ENCODE results near the gene ARHGAP20.
"Not testable (repeated sequence)": the region's sequence is repeated elsewhere in the genome, so short reads cannot be mapped to it uniquely, and the experiment has no call there.

The ARHGAP20 gene

DNA sequence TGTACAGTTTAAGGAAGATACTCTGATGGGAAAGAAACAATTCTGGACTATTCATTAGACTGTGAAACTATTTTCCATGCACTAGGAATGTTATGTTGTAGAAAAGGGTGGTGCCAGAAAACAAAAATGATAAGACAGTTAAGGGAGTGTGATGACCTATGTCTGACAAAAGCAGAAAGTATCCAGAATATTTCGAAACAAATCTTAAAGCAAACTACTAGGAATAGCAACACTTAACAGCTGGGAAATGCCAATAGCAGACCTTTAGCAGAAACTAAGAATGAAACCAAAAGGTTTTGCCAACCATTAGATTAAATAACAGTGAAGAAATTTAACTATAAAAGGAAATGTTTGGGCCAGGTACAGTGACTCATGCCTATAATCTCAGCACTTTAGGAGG, 3.3 kb upstream of the ARHGAP20 start:
- DNase-seq (ENCODE audit: low spot score), result no peak

DNA sequence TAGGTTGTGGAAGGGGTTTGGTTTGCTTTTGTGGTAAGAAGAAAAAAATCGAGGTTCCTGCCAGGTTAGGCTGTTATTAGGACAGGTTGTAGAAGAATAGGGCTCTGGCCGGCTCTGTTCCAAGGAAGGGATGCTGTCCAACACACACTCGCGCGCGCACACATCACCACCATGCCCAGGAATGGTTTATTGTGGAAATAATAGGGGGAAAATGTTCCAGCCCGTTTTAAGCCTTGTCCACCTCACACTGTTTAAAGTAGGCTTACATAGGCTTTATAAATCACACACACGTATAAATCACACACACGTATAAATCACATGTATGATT, 1.2 kb upstream of the ARHGAP20 start:
- DNase-seq (ENCODE audit: low spot score), result no peak

DNA sequence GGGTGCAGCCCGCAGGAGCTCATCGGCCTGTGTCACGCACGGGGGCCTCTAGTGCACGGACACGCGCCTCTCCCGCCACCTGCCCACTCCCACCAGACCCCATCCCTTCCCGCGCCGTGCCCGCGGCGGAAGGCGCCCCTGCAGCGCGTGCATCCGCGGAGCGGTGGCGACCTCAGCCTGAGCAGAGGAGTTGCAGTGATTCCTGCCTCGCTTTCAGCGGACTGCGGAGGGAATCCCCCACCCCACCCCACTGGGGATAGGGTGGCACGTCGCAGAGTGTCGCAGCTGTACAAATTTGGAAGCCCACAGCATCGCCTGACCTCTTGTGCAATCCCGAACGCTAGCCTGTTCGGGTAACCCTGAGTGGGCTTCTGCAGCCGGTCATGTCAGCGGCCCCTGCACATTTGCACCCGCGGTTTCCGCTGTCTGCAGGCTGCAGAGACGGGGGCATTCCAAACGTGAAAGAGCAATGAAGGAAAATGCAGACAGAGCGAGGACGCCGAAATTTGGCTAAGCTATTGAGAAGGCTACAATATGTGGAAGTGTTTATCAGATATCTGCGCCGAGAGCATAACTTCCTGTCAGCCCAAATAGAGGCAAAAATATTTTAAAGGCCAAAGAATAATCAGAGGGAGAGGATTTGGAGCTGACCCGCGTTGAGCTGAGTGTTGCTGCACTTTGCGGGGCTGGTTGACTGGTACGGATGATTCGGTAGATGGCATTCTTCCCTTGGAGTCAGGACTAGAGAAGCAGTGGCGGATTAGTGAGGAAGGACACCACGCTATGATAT, 617 bp upstream of the ARHGAP20 start:
- peak; percentile 88 for DNase-seq (ENCODE audit: low spot score)

DNA sequence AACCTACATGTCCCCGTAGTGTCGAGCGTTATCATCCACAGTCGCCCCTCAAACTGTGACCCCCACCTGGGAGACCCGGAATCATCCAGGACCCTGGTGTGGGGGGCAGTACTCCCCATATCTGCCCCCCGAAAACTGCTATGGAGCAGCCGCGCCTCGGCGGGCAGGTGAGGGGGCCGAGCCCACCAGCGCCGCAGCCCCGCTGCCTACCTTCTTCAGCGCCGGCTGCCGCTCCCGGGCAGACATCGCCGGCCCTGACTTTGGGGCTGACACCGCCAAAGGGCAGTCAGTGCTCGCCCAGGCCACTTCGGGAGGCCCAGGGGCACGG, 825 bp downstream of the ARHGAP20 start:
- no peak for DNase-seq (ENCODE audit: low spot score)

DNA sequence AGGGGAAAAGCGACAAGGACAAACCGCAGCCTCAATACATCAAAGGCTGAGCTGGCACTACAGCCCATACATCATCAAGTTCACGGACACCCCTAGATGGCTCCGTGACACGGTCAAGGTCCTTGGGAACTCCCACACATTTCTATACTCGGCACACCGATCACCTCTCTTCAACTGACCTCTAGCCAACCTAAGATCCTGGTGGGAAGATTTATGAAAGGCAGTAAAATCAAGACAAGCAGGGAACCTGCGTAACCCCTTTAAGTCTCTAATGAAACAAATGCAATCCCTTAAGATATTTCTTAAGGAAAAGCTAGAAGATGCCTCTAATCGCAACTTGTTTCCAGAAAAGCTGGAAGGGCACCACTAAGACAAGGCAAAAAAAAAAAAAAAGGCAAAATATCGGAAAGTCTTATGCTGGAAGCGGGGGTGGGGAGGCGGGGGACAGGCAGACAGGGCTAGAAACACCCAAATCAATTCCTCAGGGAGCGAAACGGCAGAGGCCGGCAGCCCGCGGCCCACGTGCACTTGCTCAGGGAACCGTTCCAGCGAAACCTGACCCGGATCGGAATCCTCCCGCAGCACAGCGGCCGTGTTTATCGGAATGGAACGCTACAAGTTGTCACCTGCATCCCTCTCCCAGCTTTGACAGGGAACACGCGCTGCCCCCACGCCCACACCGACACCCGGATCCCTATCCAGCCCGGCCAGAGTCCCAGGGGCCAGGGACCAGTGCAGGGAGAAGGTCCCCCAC, 1.4 kb downstream of the ARHGAP20 start:
- peak; percentile 33 for DNase-seq (ENCODE audit: low spot score)

DNA sequence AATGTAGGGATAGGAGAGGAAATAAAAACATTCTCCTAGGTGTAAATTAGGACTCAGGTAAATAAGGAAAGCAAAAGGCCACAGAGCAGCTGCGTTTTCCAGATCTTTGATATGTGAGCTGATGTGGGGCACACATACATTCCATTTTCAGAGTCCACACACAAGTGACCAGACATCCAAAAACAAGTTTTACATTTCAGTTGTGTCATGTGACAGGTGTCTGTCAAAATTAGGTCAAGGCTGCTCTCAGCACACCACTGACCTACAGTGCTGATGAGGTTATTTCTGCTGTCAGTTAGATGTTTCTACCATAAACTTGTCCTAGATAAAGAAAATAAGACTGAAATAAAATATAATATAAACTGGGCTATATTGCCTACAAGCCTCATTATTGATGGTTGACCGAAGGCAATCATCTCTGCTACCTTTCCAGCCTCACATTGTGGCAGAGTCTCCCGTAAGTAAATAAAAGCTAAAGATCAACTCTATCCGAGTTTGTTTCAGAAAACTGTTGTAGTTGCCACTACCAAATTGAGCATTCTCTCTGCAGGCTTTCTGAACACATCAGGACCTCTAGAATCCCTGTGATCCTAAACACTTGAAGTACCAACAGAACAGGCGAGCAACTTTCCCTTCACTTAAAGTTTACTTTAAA, 7.9 kb downstream of the ARHGAP20 start:
- no peak for DNase-seq (ENCODE audit: low spot score)

DNA sequence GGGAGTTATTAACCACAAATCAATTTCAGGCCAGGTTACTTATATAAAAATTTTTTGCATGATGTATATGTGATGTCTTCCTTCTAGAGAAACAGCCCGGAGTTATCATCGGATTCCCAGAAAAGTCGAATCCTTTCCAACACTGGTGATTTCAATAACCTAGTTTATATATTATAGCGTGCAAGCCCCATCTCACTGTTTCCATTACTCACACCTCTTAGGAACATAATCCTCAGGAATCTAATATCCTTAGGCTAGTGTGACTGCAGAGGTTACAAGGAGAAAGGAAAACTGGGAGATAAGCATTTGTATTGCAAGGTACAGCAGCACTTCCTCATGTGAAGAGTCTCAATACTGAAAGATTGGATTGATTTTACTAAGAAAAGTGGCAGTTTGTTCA, 20.3 kb downstream of the ARHGAP20 start:
- DNase-seq (ENCODE audit: low spot score), result no peak

DNA sequence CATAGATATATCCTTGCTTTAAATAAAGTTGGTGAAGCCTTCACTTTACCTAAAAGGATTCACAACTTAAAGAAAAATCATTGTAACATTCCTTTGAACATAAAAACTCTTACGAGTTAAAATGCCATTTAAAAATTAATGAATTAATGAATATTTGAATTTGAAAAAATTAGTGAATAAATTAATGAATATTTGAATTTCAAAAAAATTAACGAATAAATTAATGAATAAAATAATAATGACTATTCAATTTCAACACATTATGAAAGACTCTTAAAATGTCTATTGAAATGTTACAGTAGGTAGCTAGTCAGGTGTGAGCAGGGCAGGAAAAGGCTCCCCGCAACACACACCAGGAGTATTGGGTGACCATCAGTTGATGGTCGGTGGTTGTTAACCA, 22.9 kb downstream of the ARHGAP20 start:
- no peak for DNase-seq (ENCODE audit: low spot score)

DNA sequence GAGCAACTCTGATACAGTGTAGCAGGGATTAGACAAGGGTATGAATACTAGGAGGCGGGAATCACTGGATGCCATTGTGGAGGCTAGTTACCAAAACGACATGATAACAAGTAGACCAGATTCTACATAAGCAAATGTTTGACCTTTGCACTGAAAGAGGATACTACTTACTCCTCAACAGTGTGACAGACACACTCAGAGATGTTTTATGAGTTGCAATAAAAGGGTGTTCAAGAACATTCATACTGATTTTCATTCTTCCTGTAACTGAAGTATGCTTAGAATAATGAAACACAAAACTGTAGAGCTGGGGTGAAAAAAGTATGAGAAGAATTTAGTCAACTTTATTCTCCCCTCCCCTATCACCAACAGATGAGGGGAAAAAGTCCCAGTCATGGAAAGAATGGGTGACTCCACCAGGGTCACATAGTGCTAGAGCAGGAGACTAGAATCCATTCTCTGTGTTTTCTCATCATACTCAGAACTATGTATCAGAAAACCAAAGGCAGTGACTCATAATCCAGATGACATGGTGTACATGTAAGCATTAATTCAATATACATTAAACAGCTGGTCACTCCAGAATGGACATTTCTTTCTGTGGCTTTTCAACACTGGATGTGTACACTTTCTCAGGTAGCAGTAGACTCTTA, 32.8 kb downstream of the ARHGAP20 start:
- DNase-seq (ENCODE audit: low spot score), result no peak

DNA sequence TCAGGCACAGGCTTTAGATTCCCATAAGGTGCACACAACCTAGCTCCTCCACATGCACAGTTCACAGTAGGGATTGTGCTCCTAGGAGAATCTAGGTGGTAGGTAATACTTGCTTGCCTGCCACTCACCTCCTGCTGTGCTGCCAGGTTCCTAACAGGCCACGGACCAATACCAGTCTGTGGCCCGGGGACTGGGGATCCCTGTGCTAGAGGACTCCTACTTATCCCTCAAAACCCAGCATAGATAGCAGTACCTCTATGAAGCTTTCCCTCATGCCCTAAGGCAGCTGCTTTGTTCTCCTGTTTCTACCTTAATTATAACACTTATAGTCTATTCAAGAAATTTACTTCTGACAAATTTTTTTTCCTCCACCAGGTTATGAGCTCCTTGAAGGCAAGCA, 36.7 kb downstream of the ARHGAP20 start:
- no peak for DNase-seq (ENCODE audit: low spot score)

DNA sequence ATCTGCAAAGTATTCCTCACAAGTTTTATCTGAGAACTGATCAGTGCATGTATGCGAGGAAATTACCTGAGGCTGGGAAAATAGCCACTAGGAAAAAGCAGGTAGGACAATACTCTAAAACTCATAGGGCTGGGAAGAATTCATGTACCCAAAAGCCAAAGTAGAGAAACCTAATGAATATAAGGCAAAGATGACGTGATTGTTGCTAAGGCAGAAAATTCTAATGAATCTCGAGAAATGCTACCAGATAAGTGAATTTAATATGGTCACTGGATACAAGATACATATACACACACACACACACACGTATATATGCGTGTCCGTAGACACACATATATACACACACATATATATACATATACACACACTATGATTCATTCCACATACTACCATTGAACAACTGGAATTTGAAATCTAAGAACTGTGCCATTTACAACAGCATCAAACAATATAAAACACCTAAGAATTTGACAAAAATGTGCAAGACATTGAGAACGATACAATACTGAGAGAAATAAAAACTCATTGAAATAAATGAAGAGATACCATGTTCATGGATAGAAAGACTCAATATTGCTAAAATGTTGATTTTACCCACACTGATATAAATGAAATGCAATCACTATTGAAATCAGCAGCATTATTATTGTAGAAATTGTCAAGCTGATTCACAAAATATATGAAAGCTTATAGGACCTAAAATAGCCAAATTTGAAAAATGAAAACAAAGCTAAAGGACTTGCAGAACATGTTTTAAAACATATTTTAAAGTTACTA, 46.4 kb downstream of the ARHGAP20 start:
- no peak for DNase-seq (ENCODE audit: low spot score)

DNA sequence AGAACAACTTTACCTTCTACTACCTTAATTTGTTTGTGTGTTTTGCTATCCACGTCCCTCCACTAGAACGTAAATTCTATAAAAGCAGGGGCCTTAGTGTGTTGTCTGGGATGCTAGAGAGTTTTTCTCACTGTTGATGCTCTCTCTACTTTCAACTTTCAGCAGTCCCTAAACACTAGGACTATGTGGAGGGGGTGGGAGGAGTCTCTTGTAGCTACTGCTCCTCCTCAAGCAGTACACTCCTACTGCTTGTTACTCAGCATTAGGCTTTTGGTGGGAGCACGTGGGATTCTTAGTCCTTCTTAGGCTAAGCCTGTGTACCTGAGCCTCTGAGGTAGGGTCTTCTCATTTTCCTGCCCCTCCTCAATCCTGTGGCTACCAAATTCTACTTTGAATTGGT, 56.3 kb downstream of the ARHGAP20 start:
- no peak for DNase-seq (ENCODE audit: low spot score)

DNA sequence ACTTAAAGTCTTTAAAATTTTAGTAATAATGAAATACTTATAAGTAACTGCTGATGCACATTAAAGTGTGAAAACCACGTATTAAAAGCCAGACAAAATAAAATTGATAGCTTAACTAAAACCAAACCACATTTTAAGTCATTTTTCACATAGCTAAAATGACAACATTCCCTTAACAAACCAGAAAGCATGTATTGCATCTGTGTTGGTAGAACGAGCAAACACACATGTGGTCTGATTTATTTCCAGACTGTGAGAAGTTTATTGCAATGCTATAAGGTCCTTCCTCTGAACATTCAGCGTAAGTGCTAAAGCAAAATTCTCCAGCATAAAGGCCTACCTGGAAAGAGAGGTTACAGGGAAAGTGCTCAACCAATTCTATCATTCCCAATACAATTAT, 57.8 kb downstream of the ARHGAP20 start:
- DNase-seq (ENCODE audit: low spot score), result no peak

DNA sequence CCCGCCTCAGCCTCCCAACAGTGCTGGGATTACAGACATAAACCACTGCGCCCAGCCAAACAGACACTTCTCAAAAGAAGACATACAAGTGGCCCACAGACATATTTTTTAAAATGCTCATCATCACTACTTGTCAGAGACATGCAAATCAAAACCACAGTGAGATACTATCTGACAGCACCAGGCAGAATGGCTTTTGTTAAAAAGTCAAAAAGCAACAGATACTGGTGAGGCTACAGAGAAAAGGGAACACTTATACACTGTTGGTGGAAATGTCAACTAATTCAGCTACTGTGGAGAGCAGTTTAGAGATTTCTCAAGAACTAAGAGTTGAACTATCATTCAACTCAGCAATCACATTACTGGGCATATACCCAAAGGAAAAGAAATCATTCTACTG, 67.0 kb downstream of the ARHGAP20 start:
- DNase-seq (ENCODE audit: low spot score), result no peak

DNA sequence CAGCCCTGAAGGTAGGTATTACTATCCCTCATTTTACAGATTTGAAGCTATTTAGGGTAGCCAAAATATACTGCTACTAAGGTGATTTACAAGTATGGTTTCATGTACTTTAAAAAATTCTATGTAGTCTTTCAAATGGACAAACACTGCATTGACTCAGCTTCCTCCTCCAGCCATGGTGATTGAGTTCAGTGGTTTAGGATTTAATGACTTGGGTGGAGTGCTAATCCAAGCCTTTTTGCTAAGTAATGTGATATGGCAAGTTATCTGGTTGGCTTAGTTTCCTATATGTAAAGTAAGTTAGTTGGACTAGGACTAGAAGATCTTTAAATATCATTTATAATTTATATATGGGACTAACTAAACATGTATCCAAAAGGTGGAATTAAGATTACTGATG, 77.9 kb downstream of the ARHGAP20 start:
- no peak for DNase-seq (ENCODE audit: low spot score)

DNA sequence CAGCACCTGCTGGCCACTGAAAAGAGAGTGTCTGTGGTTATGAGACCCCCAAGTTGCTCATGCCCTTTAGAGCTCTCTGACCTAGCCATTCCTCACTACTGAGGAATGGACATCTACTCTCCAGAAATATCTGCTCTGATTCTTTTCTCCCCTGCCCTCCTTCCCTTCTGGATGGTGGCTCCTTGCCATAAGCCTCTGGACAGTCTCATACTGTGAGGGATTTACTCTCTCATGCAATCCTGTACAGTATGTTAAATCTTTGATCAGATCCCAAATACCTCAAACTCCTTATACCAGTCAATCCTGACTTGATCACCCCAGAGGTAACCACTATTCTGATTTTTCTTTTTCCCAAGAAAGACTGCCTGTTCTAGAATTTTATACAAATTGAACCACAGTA, 80.7 kb downstream of the ARHGAP20 start:
- DNase-seq (ENCODE audit: low spot score), result no peak

DNA sequence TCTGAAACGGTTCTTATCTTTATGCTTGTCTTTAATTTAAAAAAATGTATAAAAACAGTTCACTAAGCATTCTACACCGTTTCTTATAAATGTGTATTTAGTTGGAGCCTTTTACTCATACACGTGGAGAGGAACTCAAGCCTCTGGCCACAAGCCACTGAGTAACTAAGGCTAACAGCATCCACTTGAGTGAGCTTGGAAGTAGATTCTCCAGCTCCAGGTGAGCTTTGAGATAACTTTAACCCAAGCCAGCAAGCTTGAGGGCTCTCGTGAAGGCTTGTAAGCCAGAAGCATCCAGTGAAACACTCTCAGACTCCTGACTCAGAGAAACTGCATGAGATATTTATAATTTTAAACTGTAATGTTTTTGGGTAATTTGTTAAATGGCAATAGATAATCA, 82.6 kb downstream of the ARHGAP20 start:
- DNase-seq (ENCODE audit: low spot score), result no peak

DNA sequence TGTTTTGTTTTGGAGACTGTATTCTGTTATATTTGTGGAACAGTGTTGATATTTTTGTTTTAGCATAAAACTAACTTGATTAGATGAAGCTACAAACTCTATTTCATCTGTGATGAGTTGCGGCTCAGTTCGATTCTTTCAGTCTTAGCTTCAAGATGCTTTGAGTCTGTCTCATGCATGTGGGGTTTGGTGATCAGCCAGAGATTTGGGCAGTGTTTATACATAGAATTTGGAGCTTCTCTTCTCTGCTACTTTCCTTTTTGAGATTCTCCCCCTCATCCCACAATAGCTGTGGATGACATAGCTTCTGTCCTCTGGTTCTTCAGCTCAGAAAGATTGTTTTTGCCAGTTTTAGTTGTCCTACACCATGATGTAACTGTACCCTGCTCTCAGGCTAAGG, 90.4 kb downstream of the ARHGAP20 start:
- DNase-seq (ENCODE audit: low spot score), result no peak

DNA sequence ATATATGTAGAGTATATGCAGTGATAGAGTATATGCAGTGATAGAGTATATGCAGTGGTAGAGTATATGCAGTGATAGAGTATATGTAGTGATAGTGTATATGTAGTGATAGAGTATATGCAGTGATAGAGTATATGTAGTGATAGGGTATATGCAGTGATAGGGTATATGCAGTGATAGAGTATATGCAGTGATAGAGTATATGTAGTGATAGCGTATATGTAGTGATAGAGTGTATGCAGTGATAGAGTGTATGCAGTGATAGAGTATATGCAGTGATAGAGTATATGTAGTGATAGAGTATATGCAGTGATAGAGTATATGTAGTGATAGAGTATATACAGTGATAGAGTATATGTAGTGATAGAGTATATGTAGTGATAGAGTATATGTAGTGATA, 92.9 kb downstream of the ARHGAP20 start:
- not testable (repeated sequence) for DNase-seq (ENCODE audit: low spot score)

DNA sequence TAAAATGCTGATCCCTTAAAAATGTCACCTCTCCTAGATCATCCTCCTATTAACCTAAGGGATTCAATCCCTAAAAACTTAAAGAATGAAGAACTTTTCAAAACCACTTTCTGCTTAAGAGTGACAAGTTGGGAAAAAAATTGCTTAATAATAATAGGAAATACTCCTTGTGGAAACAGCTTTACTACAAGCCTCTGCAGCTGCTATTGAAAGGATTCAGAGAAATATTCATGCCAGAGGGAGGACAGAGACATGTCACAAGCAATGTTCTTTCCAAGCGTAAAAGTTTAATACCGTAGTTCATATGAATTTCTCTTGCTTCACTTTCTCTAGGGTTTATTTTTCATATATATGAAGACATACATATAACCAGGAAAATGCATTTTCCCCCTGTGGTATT, 98.2 kb downstream of the ARHGAP20 start:
- DNase-seq (ENCODE audit: low spot score), result no peak

DNA sequence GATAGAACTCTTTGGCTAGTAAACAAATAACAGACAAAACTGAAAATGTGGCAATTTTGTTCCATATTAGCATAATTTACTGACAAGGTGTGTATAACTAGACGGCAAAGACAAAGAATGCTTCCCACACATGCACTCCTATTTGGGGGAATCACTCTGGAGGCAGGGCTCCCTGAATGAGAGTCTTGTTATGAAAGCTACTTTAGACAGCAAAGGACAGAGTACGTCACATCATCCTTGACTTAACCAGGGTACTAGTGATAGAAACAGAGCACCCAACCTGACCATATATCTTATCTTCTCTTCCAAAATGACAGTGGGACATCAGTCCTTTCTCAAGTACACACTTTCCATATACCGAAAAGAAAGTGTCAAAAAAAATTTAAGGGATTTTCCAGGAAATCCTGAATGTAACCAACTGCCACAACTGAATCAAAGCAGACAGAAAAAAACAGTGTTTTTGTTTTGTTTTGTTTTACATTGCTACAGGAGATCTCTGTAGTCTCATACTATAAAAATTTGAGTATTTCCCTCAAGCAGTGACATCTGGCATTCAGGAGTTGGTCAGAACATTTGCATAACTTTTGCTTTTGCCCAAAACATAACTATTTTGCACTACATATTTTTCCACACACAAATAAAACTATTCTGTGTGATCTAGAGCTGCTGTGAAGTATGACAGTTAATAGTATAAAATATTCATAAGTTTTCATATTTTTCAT, 98.9 kb downstream of the ARHGAP20 start:
- DNase-seq (ENCODE audit: low spot score), result no peak
